Ectodermal cell (in vitro differentiated cells): ENCODE measurements around the gene TCHHL1.

Source experiments
- H3K27ac ChIP-seq: 2 replicates; pipeline ENCODE4 v1.7.0; 2013; ENCODE audit warnings: mild to moderate bottlenecking, low read depth, low read length; ENCODE audit not compliant: insufficient read depth, poor library complexity, severe bottlenecking
- H3K27me3 ChIP-seq: 2 replicates; pipeline ENCODE4 v1.7.0; 2013; ENCODE audit warnings: mild to moderate bottlenecking, low read length; ENCODE audit not compliant: insufficient read depth, control insufficient read depth, poor library complexity, severe bottlenecking
- H3K36me3 ChIP-seq: one replicate; pipeline ENCODE4 v1.7.0; 2013; ENCODE audit warnings: low read length; ENCODE audit not compliant: control insufficient read depth, insufficient read depth
- H3K4me1 ChIP-seq: one replicate; pipeline ENCODE4 v1.7.0; 2013; ENCODE audit warnings: low read length; ENCODE audit not compliant: control insufficient read depth, insufficient read depth
- H3K4me3 ChIP-seq: 2 replicates; pipeline ENCODE4 v1.7.0; 2013; ENCODE audit warnings: low read depth, low read length, control low read depth; ENCODE audit not compliant: insufficient read depth
- H3K9me3 ChIP-seq: 2 replicates; pipeline ENCODE4 v1.7.0; 2013; ENCODE audit warnings: mild to moderate bottlenecking, low read length, moderate library complexity; ENCODE audit not compliant: control insufficient read depth
- WGBS, 2 experiments: methylation state at CpG; one replicate each; pipeline ENCODE4 v1.1.7; 2013; ENCODE audit warnings: missing lambda C conversion rate in 2 of 2; 5-methylcytosine and 5-hydroxymethylcytosine counted together

Gene TCHHL1

GRCh38 chr1:152039886-152040285 is 49.0 kb downstream of the TCHHL1 start:
- peaks cover 38% of the 10 kb centered on the region for H3K27me3 ChIP-seq
- peaks cover 6% of the 10 kb centered on the region for H3K4me1 ChIP-seq
- WGBS, 2 experiments, result 80 to 84% methylated on average over 1 of the region's 1 CpG
- no peak overlapping the region for H3K27ac ChIP-seq
- H3K9me3 ChIP-seq, result no peaks in the 10 kb centered on the region
- no peaks in the 10 kb centered on the region for H3K36me3 ChIP-seq
- H3K4me3 ChIP-seq, result no peak overlapping the region

DNA sequence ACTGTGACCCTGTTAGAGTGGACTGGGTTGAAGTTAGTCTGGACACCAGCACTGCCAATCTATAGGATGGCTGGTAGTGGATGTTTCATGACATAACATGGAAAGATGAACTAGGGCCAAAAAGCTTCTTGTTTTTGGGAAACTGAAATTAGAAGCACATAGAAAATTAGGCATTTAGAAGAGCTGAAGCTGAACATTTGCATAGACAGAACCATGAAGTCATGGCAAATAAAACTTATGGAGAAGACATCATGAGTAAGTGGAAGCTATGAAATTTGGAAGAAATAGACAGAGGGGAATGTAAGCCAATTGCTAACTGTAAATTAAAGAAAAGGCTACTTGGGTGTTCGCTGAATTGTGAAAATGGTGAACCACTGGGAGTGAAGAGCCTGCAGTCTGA is 49.4 kb downstream of the TCHHL1 start:
- WGBS, 2 experiments, result 80 to 91% methylated on average over 1 of the region's 1 CpG
- Histone ChIP-seq H3K4me1 (peaks cover 8% of the 10 kb centered on the region), H3K9me3 (no peaks in the 10 kb centered on the region), H3K27ac (no peak overlapping the region), H3K27me3 (peaks cover 38% of the 10 kb centered on the region), H3K36me3 (no peaks in the 10 kb centered on the region), H3K4me3 (no peak overlapping the region)

DNA sequence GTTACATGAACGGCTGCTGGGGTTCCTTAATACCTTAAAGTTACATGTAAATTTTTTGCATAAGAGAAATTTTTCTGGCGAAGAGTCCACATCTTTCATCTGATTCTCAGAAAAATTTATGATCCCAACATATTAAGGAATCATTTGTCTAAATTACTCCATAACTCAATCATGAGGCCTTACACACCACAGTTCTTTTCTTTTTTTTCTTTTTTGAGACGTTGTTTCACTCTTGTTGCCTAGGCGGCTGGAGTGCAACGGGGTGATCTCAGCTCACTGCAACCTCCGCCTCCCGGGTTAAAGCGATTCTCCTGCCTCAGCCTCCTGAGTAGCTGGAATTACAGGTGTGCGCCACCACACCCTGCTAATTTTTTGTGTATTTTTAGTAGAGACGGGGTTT is 50.0 kb downstream of the TCHHL1 start:
- no peaks in the 10 kb centered on the region for H3K36me3 ChIP-seq

GRCh38 chr1:152036267-152037216 is 52.3 kb downstream of the TCHHL1 start, which contains the start of gene S100A11:
S100A11 (minus strand) TSS chr1:152037004; CDS start chr1:152036915, 89 bp downstream.
- Histone ChIP-seq H3K27me3 (peaks cover 38% of the 10 kb centered on the region), H3K9me3 (no peaks in the 10 kb centered on the region), H3K27ac (no peak within 1 kb of the TSS), H3K4me3 (peak within 1 kb of the TSS; percentile 42), H3K4me1 (peaks cover 8% of the 10 kb centered on the region), H3K36me3 (no peaks in the 10 kb centered on the region)
- 1% methylated on average over 52 to 53 of the region's 53 CpGs for WGBS, 2 experiments

More for the DNA sequence above, 50.0 kb downstream of the TCHHL1 start:
- WGBS, 2 experiments, result 92 to 94% methylated on average over 9 of the region's 10 CpGs
- Histone ChIP-seq H3K27me3 (peaks cover 38% of the 10 kb centered on the region), H3K4me3 (no peak overlapping the region), H3K4me1 (peaks cover 8% of the 10 kb centered on the region), H3K27ac (no peak overlapping the region), H3K9me3 (no peaks in the 10 kb centered on the region)

GRCh38 chr1:152035539-152036266 is 53.2 kb downstream of the TCHHL1 start:
- 17% methylated on average over 17 of the region's 17 CpGs for WGBS, 2 experiments
- H3K27ac ChIP-seq, result no peak overlapping the region
- H3K27me3 ChIP-seq, result peaks cover 33% of the 10 kb centered on the region
- H3K36me3 ChIP-seq, result no peaks in the 10 kb centered on the region
- H3K4me3 ChIP-seq, result peak overlapping the region; percentile 42
- H3K4me1 ChIP-seq, result peaks cover 8% of the 10 kb centered on the region
- H3K9me3 ChIP-seq, result no peaks in the 10 kb centered on the region

DNA sequence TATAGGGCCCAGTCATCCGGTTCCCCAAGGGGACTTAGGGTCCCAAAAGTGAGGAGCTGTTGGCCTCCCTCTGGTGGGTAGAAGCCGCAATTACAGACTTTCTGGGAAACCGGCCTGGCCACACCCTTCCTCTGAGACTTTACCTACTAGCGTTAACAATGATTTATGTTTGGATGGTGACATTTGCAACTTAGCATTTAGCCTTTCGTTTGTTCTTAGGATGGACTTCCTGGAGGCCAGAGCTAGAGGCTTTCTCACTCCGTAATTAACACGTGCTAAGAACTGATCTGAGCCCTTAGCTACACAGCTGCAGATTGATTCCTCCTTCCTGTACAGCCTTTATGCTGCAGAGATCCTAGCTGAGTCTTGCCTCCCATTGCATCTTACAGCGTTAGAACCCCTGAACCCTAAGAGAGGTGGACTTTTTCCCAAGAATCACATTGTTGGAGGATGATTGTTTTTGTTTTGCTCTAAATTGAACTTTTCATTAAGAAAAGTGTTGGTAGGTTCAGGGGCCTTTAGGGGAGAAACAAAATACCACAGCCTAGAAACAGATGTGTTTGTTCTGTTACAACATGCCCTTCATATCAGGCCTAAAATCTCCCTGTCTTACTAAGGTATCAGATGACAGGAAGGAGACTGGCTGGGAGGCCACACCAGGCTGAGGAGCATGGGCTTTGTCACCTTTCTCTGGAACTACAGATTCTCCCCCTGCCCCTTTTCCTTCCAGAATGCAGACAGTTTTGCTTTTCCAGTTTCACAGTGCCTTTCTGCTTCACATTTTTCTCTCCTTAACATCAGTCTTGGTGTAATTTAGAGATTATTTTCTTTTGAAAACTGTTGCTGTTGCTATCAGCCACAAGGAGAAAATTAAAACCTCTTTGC is 54.0 kb downstream of the TCHHL1 start:
- Histone ChIP-seq H3K4me3 (peak overlapping the region; percentile 42), H3K4me1 (peaks cover 8% of the 10 kb centered on the region), H3K27me3 (peaks cover 26% of the 10 kb centered on the region), H3K27ac (no peak overlapping the region), H3K36me3 (no peaks in the 10 kb centered on the region), H3K9me3 (no peaks in the 10 kb centered on the region)
- WGBS, 2 experiments, result 6 to 8% methylated on average over 8 of the region's 8 CpGs

DNA sequence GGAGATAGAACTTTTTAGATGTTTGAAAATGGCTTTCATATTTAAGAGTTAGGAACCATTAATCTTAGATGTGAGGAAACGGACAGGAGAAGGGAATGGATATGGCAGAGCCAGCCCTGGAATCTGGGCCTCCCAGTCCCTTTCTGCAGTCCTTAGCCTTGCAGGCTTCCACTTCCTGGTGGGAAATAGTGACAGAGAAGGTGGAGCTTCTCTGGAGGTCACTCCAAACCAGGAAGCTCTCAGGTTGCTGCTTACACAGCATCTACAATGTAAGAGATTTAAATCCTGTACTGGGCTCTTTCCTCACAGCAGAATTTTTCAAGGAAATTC is 54.6 kb downstream of the TCHHL1 start:
- Histone ChIP-seq H3K27me3 (peaks cover 25% of the 10 kb centered on the region), H3K27ac (no peak overlapping the region), H3K36me3 (no peaks in the 10 kb centered on the region), H3K4me1 (peaks cover 8% of the 10 kb centered on the region), H3K9me3 (no peaks in the 10 kb centered on the region), H3K4me3 (no peak overlapping the region)
- 66 to 71% methylated on average over 1 of the region's 1 CpG for WGBS, 2 experiments
